SU-DHL-6 (cell line): ENCODE data around the gene ARFGEF3.

Experiments used
- CTCF ChIP-seq: fragments of 200-600 bp; sonication (generic); IDR thresholded peaks from one replicate; pipeline ENCODE4 v1.5.1; 2017; ENCODE audit warnings: antibody characterized with exemption, mild to moderate bottlenecking, low read length, moderate library complexity; ENCODE audit not compliant: insufficient read depth, poor library complexity, severe bottlenecking
- EZH2phosphoT487 ChIP-seq: fragments of 200-600 bp; sonication (generic), shearing (Covaris generic); conservative IDR thresholded peaks from 2 replicates; pipeline ENCODE4 v1.6.1; 2018; ENCODE audit warnings: mild to moderate bottlenecking, antibody characterized with exemption, low read length, moderate library complexity, mixed read lengths

GRCh38 chr6:138292482-138292881 lies 130.7 kb downstream of the ARFGEF3 start:
- no peak for TF ChIP-seq CTCF
- TF ChIP-seq EZH2phosphoT487 = no peak
